HG02759 (cell line): ENCODE results near the gene ZNF821.
"Not testable (repeated sequence)": the region's sequence is repeated elsewhere in the genome, so short reads cannot be mapped to it uniquely, and the experiment has no call there.

Experiments used
- ATAC-seq: cut with Tn5 transposase; IDR thresholded peaks from one replicate; pipeline ENCODE4 v1.9.1; 2021; ENCODE audit warnings: mild to moderate bottlenecking, moderate library complexity; ENCODE audit not compliant: unreplicated experiment

Gene ZNF821

DNA sequence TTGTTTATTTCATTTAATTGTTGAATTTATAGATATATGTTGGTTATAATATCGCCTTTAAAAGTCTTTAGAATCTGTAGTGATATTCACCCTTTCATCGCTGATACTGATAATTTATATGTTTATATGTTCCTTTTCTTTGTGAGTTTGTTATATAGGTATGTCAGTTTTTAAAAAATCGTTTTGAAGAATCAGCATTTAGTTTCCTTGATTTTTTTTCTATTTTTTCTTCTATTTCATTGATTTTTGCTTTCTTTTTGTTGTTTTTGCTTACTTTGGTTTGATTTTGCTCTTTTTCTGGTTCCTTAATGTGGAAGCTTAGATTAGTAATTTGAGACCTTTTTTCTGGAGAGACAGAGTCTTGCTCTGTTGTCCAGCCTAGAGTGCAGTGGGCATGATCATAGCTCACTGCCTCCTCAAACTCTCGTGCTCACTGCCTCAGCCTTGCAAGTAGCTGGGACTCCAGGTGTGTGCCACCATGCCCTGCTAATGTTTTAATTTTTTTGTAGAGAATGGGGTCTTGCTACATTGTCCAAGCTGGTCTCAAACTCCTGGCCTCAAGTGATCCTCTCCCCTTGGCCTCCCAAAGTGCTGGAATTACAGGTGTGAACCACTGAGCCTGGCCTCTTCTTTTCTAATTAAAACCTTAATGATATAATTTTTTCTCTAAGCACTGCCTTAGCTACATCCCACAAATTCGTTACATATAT, 18.8 kb upstream of the ZNF821 start:
- no peak for ATAC-seq

DNA sequence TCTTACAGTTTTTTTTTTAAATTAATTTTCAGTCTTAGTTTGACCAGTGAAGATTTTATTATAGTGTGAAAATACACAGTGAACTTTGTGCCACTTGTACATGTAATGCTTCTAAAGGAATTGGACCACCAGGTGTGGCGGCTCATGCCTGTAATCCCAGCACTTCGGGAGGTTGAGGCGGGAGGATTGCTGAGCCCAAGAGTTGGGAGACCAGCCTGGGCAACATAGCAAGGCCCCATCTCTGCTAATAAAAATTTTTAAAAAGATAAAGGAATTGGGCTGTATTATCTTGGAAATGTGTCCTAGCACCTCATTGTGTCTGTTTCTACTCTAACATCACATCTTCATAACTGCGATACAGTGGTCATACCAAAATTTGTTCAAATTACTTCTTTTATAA, 15.2 kb upstream of the ZNF821 start:
- no peak for ATAC-seq

DNA sequence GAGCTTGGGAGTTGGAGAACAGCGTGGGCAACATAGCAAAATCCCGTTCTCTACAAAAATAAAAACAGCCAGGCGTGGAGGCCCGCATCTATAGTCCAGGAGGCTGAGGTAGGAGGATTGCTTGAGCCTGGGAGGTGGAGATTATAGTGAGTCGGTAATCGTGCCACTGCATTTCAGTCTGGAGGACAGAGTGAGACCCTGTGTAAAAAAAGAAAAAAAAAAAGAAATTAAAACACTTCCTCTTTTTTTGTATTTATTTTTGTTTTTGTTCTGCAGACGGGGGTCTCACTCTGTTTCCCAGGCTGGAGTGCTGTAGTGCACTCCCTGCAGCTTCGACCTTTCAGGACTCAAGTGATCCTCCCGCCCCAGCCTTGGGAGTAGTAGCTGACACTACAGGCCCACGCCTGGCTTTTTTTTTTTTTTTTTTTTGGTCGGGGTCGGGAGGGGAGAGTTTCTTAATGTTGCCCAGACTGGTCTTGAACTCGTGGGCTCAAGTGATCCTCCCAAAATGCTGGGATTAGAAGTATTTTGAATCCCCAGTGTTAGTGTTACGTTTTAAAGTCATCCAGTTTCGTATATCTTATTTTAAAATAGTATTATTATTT, 12.9 kb upstream of the ZNF821 start:
- no peak for ATAC-seq

DNA sequence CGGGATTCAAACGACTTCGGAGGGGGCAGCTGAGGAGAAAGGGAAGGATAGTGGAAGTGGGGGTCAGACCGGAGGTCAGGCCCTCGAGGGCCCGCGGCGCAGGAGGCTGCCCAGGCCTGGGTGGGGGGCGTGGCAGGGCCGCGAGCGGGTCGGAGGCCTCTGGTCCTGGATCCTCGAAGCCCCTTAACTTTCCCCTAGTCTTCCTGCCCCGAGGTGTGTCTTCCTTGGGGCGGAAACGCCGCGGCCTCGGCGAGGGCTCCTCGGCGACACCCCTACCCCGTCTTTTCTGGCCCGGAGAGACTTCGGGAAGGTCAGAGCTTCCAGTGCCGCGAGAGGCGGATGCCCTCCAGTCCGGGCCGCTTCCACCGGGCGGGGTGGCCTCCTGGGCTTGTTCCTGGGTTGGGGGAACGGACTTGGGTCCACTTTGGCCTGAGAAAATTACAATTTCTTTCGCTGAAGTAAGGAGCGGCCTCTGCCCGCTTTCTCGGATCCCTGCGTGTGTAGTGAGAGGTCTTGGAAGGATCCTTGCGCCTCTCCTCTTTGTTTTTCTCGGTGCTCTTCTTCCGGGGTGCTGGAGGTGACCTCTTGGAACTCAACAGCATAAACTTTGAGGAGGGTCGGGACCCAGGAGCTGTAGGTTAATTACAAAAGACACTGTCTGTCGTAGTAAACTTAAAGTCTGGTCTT, 11.8 kb upstream of the ZNF821 start:
- peak; percentile 32 for ATAC-seq

DNA sequence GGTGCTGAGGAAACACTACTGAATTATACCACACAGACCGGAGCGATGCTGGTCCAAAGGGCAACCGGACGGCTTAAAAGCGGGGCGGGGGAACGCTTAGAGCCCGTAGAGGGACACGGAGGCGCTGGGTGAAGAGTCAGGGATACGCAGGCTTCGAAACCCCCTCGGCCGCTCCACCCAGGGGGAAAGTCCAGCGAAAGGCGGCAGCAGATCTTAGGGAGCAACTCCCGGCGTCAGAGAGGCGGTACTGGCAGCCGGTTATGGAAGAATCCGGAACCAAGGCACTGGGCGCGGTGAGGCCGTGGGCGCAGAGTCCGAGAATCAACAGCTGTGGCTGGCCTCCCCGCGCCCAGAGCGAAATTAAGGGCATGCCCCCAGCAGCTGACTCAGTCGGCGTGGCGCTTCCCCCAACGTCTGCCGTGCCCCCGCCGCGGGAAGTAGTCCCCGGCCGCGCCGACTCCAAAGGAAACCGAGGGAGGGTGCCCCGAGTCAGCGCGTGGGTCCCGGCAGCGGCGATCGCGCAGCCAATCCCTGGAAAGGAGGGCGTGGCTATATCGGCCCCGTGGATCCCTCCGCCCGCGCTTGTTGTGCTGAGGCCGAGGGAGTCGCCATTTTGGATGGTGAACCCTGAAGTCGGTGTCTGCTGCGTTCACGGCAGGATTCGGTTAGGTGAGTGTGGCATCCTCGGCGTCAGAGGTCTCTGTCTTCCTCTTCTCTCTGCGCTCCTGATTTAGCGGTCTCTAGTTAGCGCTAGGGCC, 11.1 kb upstream of the ZNF821 start, which contains the start of gene IST1:
TSS of gene IST1 (plus strand) at position 611 of the 758 bp plus-strand sequence. CDS start 20,110 bp downstream, outside the sequence.
- ATAC-seq = peak; percentile 85

DNA sequence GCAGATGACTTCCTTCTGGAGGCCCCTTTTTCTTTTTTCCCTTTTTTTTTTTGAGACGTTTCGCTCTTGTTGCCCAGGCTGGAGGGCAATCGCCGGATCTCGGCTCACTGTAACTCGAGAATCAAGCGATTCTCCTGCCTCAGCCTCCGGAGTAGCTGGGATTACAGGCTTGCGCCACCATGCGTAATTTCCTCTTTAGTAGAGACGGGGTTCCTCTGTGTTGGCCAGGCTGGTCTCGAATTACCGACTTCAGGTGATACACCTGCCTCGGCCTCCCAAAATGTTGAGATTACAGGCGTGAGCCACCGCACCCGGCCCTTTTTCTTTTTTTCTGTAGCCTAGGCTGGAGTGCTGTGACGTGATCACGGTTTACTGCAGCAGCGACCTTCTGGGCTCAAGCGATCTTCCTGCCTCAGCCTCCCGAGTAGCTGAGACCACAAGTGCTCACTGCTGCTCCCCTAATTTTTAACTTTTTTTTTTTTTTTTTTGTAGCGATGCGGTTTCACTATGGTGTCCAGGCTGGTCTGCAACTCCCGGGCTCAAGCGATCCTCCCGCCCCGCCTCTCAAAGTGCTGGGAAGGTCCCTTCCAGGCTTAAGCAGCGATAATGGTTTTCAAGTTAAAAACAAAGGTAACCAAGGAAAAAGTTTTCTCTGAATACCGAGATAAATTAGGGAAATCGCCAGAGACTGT, 10.4 kb upstream of the ZNF821 start:
- peak; percentile 18 for ATAC-seq

DNA sequence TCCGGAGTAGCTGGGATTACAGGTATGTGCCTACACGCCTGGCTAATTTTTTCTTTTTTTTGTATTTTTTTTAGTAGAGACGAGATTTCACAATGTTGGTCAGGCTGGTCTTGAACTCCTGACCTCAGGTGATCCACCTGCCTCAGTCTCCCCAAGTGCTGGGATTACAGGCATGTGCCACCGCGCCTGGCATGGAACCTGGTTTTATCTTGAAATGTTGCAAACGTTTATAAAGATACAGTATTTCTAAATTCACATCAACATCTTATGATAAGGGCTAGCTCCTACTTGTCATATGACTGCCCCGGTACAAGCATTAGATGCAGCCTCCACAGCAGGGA, 9.9 kb upstream of the ZNF821 start:
- ATAC-seq = peak; percentile 1

DNA sequence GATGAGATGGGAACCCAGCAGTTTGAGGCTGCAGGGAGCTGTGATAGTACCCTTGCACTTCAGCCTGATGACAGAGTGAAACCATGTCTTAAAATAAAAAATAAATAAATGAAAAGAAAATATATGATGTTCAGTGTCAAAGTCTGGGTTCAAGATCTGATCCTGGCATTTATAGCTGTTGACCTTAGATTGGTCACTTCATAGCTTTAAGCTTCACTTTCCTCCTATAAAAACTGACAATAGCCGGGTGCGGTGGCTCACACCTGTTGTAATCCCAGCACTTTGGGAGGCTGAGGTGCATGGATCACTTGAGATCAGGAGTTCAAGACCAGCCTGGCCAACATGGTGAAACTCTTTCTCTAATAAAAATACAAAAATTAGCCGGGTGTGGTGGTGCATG, 5.2 kb upstream of the ZNF821 start:
- no peak for ATAC-seq

DNA sequence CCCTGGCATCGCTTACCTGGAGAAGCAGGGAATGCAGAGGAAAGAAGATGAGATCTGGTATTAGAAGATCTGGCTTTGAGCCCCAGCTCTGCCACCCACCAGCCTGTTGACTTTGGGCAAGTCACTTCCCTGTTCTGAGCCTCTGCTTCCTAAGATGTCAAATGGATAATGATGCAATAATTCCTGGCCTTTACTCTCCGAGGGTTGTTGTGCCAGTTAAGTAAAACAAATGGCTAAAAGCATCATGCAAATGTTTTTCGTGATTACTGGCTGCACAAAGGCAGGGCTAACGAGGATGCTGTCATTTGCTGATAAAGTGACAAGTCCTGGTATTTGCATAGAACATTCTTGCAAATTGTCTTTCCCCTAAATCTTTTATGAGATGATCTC, 1.3 kb upstream of the ZNF821 start:
- no peak for ATAC-seq

DNA sequence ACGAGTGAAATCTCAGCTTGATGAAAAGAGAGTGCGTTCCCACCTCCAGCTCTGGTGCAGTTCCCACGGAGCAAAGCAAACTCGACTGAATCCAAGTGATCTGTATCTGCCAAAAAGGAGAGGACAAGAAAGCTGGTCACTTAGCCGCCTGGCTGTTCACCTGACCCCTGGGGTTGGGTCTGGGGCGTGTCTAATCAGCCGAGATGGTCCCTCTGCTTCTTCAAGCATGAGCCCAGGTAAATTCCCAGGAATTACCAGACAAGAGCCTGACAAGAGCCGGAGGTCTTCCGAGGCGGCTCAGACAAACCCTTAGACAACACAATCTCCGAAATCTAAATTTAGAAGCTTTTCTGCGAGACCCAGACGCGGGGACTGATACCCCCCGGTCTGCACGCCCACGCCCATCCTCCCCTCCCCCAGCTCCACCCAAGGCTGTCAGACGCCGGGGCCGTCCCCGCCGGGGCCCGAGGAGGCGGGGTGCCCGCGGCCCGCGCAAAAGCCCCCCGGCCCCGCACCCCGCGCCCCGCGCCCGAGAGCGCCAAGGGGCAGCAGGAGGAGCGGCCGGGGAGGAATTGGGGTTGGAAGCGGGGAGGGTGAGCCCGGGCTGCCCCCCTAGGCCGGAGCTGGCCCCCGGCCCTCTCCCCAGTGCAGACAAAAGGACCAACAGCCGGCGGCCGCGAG, 674 bp downstream of the ZNF821 start:
- peak; percentile 52 for ATAC-seq

DNA sequence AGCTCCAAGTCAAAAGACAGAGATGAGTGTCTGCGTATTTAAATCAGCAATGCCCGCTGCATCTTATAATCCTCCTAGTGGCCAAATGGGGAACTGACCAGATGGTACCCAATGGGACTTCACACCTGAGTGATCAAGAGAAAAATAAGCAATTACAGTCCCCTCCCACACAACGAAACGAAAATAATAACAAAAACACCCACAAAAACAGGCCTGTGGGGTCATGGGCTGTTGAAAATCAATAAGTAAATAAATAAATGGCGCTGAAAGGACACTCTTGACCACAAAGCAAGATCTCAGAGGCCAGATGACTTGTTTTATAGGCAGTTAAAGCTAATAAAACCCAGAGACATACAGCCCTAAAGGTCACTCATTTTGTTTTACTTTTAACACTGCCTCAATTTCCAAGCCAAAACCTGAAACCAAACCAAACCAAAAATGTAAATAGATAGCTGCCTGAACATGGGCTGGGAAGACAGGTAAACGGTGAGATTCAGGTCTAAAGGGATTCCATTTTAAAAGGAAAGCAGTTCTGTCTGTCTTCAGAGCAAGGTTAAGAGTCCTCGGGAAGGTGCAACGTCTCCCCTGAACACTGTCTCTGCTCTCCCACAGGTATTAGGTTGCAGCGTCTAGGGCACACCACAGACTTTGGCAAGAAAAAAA, 1.3 kb downstream of the ZNF821 start:
- peak; percentile 31 for ATAC-seq

DNA sequence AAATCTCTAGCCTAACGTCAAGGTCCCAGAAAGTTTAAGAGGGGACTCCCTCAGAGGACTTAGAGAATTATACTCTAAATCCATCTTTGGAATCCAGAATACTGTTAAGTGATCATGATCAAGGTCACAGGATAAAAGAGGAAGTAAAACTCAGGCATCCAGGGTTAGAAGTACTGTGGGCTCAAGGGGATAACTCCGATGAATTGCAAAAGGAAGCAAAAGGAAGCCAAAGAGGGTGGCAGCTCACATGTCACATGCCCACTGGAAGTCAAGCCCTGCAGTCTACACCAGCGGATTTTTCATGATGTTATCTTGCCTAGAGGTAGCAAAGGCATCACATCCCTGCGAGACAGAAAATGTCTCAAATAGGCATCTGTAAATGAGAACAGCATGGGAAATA, 3.8 kb downstream of the ZNF821 start:
- no peak for ATAC-seq

DNA sequence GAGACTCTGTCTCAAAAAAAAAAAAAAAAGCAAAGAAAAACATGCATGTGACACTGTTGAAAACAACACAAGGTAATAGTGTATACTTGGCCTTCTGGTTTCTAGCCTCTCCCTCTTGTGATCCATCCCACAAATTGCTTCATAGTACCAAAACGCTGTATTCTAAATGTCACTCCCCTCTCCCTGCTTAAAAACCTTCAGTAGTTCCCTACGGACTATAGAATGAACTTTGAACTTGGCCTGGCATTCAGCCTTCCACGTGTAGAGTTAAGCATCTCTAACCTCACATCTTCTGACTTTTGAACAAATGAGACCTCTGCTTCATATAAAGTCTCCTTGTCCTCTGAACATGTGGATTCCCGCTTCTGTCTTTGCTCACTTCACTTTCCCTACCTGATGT, 5.1 kb downstream of the ZNF821 start:
- no peak for ATAC-seq

DNA sequence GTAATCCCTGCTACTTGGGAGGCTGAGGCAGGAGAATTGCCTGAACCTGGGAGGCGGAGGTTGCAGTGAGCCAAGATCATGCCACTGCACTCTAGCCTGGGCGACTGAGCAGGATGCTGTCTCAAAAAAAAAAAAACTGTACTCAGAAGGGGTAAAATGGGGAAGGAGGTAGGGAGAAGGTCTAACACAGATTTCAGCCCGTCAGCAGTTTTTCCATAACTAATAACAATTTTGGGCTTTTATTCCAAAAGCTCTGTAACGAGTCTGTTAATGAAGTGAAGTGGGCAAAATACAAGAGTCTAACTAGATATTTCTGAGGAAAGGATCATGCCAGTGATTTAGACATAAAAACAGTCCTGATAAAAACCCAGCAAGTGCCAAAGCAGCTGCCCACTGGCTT, 10.8 kb downstream of the ZNF821 start:
- ATAC-seq = no peak

DNA sequence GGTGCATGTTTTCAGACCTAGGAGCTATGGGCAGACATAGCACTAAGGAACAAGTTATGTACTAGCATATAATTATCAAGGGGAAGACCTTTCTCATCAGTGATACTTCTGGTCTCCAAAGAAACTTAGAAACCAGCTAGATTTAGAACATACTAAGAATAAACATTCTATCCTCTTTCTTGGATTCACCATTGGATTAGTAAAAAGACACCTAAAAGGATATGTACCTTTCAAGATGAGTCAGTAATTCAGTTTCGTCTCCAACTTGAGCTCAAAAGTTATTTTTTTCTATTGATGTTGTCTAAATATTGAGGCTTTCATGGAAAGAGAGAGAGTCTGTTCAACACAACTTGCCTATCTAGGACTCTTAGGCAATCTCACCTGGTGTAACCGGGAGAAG, 13.2 kb downstream of the ZNF821 start:
- ATAC-seq = no peak

DNA sequence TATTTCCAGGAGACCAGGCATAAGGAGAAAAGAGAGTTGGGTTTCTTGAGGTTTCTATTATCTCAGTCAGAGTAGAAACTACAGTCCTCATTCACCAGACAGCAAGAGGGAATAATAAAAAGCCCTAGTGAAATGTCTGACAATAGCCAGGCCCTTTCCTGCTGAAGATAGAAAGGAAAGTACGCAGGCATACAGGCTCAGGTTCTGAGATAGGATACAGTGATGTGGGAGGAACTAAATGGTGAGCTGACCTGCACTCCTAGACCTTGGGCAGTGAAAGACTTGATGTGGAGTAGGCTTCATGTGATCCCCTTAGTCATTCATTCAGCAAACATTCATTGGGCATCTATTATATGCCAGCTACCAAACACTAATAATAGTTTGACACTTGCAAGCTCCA, 14.9 kb downstream of the ZNF821 start:
- no peak for ATAC-seq

DNA sequence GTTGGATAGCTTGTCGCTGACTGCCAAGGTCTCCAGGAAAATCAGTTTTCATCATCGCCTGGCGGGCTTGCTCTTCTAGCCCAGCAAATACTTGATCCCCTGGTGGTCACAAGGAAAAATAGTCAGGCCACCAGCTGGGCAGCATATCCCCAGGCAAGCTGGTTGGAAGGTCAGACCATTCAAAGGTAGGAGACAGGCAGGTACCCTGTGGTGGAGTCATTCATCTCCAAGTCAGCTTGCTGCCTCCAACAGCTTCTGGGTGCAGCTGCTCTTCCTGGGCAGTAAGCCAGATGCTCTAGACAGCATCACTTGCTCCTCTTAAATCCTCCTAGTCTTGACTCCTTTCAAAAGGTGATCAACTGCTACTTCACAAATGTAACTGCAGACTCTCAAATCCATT, 16.0 kb downstream of the ZNF821 start:
- no peak for ATAC-seq

DNA sequence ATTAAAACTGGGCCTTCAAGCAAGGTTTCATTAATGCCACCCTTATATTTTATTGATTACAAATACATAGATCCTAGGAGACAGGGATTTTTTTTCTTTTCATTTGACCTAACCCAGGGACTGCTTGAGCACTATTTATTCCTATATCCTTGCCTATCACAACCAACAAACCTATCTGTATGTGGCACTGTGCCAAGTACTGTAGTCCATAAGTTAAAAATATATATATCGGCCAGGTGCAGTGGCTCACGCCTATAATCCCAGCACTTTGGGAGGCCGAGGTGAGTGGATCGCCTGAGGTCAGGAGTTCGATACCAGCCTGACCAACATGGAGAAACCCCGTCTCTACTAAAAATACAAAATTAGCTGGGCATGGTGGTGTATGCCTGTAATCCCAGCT, 16.8 kb downstream of the ZNF821 start:
- not testable (repeated sequence) for ATAC-seq

DNA sequence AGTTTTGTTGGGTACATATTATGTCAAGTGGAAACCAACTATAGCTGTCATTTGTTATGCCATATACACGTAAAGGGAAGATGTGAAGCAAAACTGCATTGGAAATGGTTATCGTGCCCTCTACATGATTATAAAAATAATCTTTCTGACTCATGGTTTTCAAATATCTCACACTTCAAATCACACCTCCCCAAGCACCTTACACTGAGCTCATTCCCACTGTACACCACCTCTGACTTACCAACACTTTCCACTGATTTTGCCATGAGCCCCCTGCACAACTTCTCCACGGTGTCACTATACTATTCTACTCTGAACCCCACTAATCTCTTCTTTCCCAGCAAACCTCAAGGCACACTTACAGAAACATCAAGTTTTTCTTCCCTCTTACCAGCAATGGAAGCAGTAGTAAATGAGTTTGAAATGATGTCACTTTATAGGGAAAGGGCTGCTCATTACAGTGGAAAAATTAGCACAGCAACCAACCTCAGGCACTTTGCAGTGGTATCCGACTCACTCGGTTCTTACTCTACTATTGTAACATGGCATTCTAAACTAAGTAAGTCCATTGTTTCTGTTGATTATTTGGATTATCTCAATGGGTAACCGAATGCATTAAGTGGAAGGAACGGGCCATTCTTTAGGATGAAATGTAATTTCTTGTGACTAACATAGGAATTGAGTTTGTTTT, 18.7 kb downstream of the ZNF821 start:
- no peak for ATAC-seq
